Astrocyte (in vitro differentiated cells and primary cell): Measurements from ENCODE around the gene EBLN2.
A peak's percentile ranks its signal among the peaks of the same experiment; 100 is the strongest.

Experiments
- EZH2 ChIP-seq: IDR thresholded peaks from 2 replicates; pipeline ENCODE4 v1.6.1; 2012; ENCODE audit warnings: mild to moderate bottlenecking, low read length, inconsistent platforms; ENCODE audit not compliant: insufficient read depth
- TF ChIP-seq, protein P1 (sequence below): IDR thresholded peaks from 2 replicates; pipeline ENCODE4 v1.5.1; 2011; ENCODE audit warnings: low read depth, mild to moderate bottlenecking, inconsistent platforms, low read length, moderate library complexity; ENCODE audit not compliant: insufficient read depth

GRCh38 chr3:73100741-73101559 is 39.5 kb downstream of the EBLN2 start:
- TF ChIP-seq, protein P1, sequence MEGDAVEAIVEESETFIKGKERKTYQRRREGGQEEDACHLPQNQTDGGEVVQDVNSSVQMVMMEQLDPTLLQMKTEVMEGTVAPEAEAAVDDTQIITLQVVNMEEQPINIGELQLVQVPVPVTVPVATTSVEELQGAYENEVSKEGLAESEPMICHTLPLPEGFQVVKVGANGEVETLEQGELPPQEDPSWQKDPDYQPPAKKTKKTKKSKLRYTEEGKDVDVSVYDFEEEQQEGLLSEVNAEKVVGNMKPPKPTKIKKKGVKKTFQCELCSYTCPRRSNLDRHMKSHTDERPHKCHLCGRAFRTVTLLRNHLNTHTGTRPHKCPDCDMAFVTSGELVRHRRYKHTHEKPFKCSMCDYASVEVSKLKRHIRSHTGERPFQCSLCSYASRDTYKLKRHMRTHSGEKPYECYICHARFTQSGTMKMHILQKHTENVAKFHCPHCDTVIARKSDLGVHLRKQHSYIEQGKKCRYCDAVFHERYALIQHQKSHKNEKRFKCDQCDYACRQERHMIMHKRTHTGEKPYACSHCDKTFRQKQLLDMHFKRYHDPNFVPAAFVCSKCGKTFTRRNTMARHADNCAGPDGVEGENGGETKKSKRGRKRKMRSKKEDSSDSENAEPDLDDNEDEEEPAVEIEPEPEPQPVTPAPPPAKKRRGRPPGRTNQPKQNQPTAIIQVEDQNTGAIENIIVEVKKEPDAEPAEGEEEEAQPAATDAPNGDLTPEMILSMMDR, result peak; percentile 97
- no peak for TF ChIP-seq EZH2
